Dendritic cell treated with granulocyte-macrophage colony-stimulating factor and Interleukin-4, amounts not matched to agents 40 ng/mL and 50 ng/mL, for 4 days (primary cell): Measurements from ENCODE around the gene ZSWIM8.
A peak's percentile ranks its signal among the peaks of the same experiment; 100 is the strongest.

Experiments used
- H3K27ac Mint-ChIP-seq: one replicate; pipeline ENCODE4 v1.8.0; 2022; ENCODE audit warnings: mild to moderate bottlenecking, mixed read lengths
- H3K27me3 Mint-ChIP-seq: one replicate; pipeline ENCODE4 v1.8.0; 2022; ENCODE audit warnings: mild to moderate bottlenecking, mixed read lengths
- H3K36me3 Mint-ChIP-seq: one replicate; pipeline ENCODE4 v1.8.0; 2022; ENCODE audit warnings: low read depth, mixed read lengths
- H3K4me1 Mint-ChIP-seq: one replicate; pipeline ENCODE4 v1.8.0; 2022; ENCODE audit warnings: low read depth, mixed read lengths
- H3K4me3 Mint-ChIP-seq: one replicate; pipeline ENCODE4 v1.8.0; 2022; ENCODE audit warnings: mild to moderate bottlenecking, moderate library complexity, mixed read lengths
- H3K9me3 Mint-ChIP-seq: one replicate; pipeline ENCODE4 v1.8.0; 2022; ENCODE audit warnings: mixed read lengths
- intact Hi-C: fragments of 100-400 bp; cut with micrococcal nuclease; formaldehyde crosslinking; loops from one replicate; pipeline ENCODE4 v1.15.0; 2022

ZSWIM8 gene

GRCh38 chr10:73808021-73808815 is 22.8 kb downstream of the ZSWIM8 start:
- Mint-ChIP-seq H3K4me1 (peaks cover 77% of the 10 kb centered on the region), H3K9me3 (no peaks in the 10 kb centered on the region), H3K4me3 (no peak overlapping the region), H3K27ac (peak overlapping the region; percentile 85), H3K27me3 (no peaks in the 10 kb centered on the region), H3K36me3 (peaks cover 83% of the 10 kb centered on the region)
- intact Hi-C loops: no loop called here

DNA sequence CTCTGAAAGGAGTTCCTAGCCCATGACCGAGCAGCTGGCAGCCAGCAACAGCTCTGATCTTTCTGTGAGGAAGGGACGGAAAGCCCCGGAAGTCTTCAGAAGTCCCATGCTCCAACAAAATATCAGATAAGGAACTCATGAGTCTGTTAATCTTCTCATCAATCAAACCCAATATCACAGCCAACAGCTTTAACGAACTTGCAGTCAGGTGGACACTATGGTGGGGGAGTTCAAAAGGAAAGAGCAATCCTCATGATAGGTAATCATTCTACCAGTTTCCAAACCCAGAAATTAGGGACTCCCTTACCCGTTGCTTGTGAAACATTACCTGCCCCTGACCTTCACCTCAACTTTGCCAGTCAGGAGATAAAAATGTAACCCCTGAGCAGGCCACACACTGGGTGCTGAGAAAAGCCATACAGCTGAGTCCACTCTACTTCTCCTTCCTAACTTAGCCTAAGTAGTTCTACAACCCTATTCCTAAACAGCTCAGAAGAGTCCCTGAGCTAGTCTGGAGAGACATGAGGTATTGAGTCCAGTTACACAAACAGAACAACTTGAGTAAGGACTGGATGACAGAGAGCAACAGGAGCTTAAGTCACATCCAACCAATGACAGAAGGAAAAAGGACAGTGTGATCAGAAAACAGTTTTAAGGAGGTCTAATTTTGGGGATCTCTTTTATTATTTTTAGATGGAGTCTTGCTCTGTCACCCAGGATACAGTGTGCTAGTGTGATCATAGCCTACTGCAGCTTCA is 23.8 kb downstream of the ZSWIM8 start:
- Mint-ChIP-seq H3K36me3 (peaks cover 82% of the 10 kb centered on the region), H3K27ac (peak overlapping the region; percentile 85)

DNA sequence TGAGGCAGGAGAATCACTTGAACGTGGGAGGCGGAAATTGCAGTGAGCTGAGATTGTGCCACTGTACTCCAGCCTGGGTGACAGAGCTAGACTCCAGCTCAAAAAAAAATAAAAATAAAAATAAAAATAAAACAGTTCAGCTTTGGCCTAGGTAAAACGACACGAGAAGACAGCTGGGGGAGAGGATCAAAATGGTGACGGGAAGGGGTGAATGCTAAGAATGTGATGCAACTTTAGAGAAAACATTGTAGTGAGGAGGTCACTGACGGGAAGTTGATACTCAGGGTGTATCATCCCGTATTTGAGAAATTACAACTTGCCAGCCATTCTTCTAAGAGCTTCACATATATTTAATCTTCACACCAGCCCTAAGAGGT is 24.9 kb downstream of the ZSWIM8 start:
- H3K27me3 Mint-ChIP-seq: no peaks in the 10 kb centered on the region
- intact Hi-C loops: loop anchor here (2.0 kb wide), 1 partner anchor 38 kb away; a partner anchor contains a TSS
- peaks cover 77% of the 10 kb centered on the region for H3K4me1 Mint-ChIP-seq
- peaks cover 79% of the 10 kb centered on the region for H3K36me3 Mint-ChIP-seq
- H3K4me3 Mint-ChIP-seq: peak overlapping the region; percentile 84
- peak overlapping the region; percentile 85 for H3K27ac Mint-ChIP-seq
- H3K9me3 Mint-ChIP-seq: no peaks in the 10 kb centered on the region

More for the DNA sequence above, 23.8 kb downstream of the ZSWIM8 start:
- no peaks in the 10 kb centered on the region for H3K27me3 Mint-ChIP-seq
- H3K4me3 Mint-ChIP-seq: peak overlapping the region; percentile 33
- H3K9me3 Mint-ChIP-seq: no peaks in the 10 kb centered on the region
- intact Hi-C loops: no loop called here
- peaks cover 74% of the 10 kb centered on the region for H3K4me1 Mint-ChIP-seq

DNA sequence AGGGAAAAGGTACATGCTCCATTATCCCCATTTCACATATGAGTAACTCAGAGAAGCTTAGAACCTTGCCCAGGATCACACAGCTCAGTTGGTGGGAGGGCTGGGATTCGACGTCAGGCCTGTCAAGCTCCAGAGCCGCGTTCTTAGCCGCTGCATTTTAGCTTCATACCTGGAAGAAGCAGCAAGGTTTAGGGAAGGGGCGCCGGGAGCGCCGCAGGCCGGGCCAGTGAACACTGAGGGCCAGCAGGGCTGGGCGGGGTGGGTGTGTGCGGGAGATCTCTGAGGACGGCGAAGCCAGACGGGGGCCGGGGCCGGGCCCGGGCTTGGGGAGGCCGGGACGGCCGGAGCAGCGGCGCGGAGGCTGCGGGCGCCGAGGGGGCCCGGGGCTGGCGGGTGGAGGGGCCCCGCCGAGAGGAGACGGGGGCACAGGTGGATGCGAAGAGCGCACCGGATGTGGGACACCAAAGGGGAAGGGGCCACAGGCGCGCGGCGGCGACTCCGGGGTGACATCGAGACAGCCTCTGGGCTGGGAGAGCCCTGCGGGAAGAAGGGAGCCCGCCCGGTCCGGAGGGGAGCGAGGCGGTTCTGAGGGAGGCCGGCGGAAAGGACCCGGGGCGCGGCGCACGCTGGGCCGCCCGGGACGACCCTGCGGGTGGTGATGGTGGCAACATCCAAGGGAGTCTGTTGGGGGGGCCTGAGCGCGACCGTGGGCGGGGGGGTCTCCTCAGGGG is 25.5 kb downstream of the ZSWIM8 start:
- Mint-ChIP-seq H3K27ac (peak overlapping the region; percentile 85), H3K4me1 (peaks cover 74% of the 10 kb centered on the region), H3K36me3 (peaks cover 74% of the 10 kb centered on the region)

DNA sequence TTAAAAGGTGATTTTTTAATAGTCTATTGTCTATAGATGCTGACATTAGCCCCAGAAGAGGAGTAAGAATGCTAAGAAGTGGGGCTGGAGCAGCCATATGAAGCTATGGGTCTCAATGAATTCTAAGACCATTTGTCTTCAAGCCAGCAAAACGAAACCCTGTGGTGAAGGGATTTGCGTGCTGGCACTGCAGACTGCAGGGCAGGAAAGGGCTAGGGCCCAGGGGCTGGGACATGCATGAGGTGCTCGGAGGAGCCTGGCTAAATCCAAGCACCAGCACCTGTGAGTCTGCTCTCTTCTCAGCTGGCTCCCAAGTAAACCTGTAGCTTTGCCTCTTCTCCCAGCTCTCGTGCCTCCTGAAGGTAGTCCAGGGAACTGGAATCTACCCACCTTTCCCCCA is 27.3 kb downstream of the ZSWIM8 start:
- H3K27me3 Mint-ChIP-seq: no peaks in the 10 kb centered on the region
- peak overlapping the region; percentile 85 for H3K27ac Mint-ChIP-seq
- H3K36me3 Mint-ChIP-seq: peaks cover 69% of the 10 kb centered on the region
- intact Hi-C loops: no loop called here
- H3K4me3 Mint-ChIP-seq: no peak overlapping the region
- no peaks in the 10 kb centered on the region for H3K9me3 Mint-ChIP-seq
- H3K4me1 Mint-ChIP-seq: peaks cover 74% of the 10 kb centered on the region

More for the DNA sequence above, 25.5 kb downstream of the ZSWIM8 start:
- Mint-ChIP-seq H3K9me3 (no peaks in the 10 kb centered on the region), H3K4me3 (peak overlapping the region; percentile 84), H3K27me3 (no peaks in the 10 kb centered on the region)
- intact Hi-C loops: loop anchor here (2.0 kb wide), 1 partner anchor 38 kb away; a partner anchor contains a TSS

GRCh38 chr10:73813333-73813732 is 27.9 kb downstream of the ZSWIM8 start:
- intact Hi-C loops: no loop called here
- no peak overlapping the region for H3K4me3 Mint-ChIP-seq
- no peaks in the 10 kb centered on the region for H3K9me3 Mint-ChIP-seq
- peaks cover 74% of the 10 kb centered on the region for H3K4me1 Mint-ChIP-seq
- no peaks in the 10 kb centered on the region for H3K27me3 Mint-ChIP-seq
- H3K27ac Mint-ChIP-seq: peak overlapping the region; percentile 85
- peaks cover 67% of the 10 kb centered on the region for H3K36me3 Mint-ChIP-seq

- Mint-ChIP-seq H3K4me1 (peaks cover 74% of the 10 kb centered on the region), H3K9me3 (no peaks in the 10 kb centered on the region), H3K27me3 (no peaks in the 10 kb centered on the region), H3K4me3 (no peak overlapping the region), H3K27ac (peak overlapping the region; percentile 7), H3K36me3 (peaks cover 56% of the 10 kb centered on the region)
- intact Hi-C loops: no loop called here
Observed at GRCh38 chr10:73814276-73814895, 29.0 kb downstream of the ZSWIM8 start.

GRCh38 chr10:73814896-73815718 is 29.7 kb downstream of the ZSWIM8 start:
- H3K36me3 Mint-ChIP-seq: peaks cover 49% of the 10 kb centered on the region
- intact Hi-C loops: no loop called here
- no peaks in the 10 kb centered on the region for H3K27me3 Mint-ChIP-seq
- peak overlapping the region; percentile 87 for H3K27ac Mint-ChIP-seq
- H3K4me1 Mint-ChIP-seq: peaks cover 74% of the 10 kb centered on the region
- H3K4me3 Mint-ChIP-seq: no peak overlapping the region
- no peaks in the 10 kb centered on the region for H3K9me3 Mint-ChIP-seq

DNA sequence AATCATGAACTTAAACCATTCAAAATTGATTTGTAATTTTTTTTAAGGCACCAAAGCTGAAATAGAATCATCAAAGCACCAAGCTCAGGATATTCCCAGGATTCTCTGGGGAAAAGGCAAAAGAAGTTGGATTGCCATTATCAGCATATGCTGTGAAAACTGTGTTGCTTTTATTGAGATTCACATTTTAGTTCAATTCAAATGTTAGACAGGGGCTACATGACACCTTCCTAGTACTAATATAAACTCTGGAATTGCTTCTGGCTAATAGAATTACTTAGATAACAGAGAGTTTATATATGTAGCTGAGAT is 30.3 kb downstream of the ZSWIM8 start:
- peaks cover 70% of the 10 kb centered on the region for H3K4me1 Mint-ChIP-seq
- peaks cover 43% of the 10 kb centered on the region for H3K36me3 Mint-ChIP-seq
- no peaks in the 10 kb centered on the region for H3K27me3 Mint-ChIP-seq
- peak overlapping the region; percentile 87 for H3K27ac Mint-ChIP-seq
- no peaks in the 10 kb centered on the region for H3K9me3 Mint-ChIP-seq
- peak overlapping the region; percentile 1 for H3K4me3 Mint-ChIP-seq
- intact Hi-C loops: no loop called here

DNA sequence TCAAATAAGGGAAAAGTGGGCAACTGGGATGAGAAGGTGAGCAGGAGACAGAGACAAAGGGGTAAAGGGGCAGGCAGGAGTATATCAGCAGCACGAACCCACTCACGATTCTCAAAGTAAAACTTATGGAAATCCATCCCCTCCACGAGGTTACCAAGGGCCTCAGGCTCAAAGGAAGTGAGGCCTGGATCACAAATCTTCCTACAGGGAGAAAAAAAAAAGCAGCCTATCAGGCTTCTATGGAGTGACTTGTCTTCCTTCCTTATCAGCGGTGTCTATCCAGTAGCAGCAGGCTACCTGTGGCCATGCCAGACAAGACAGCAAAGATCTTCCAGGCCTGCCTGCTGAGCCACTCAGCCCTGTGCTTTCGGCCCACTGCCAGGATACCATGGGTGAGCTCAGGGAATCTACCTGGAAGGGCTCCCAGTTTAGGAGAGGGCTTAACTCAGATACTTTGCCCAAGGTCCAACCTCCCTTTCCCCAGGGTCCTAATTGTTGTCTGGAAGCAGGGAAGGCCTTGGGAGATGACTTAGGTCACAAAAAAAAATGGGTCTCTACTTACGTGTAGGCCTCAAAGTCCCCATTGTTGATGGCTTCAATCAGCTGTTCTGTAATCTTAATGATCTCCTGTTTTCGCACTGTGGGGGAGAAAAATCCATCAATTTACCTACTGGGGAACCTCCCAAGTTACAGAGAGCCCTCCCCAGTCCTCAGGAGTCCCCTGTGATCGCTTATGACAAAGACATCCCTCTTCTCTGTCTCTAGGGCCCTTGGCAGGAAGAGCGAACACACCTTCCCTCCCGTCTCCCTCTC is 31.7 kb downstream of the ZSWIM8 start:
- Mint-ChIP-seq H3K4me1 (peaks cover 70% of the 10 kb centered on the region), H3K4me3 (peak overlapping the region; percentile 75), H3K36me3 (peaks cover 48% of the 10 kb centered on the region), H3K27ac (peak overlapping the region; percentile 87), H3K9me3 (no peaks in the 10 kb centered on the region), H3K27me3 (no peaks in the 10 kb centered on the region)
- intact Hi-C loops: no loop called here

DNA sequence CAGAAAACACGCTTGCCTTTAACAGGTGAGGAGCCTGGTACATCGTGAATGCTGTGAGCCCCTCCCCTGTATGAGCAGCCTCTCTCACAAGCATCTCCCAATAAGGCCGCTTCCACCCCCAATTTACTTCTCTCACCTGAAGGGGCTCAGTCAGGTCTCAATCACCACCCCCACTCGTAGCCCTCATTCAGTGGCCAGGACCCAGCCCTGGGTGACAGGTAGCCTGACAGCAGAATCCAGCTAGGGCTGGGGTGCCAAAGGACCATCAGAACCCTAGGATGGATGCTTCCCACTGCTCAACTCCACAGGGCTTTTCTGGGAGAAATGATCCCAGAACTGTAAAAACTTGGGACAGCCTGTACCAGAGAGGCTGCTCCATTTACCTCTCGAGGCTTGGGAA is 32.4 kb downstream of the ZSWIM8 start:
- intact Hi-C loops: no loop called here
- peak overlapping the region; percentile 87 for H3K27ac Mint-ChIP-seq
- peaks cover 71% of the 10 kb centered on the region for H3K4me1 Mint-ChIP-seq
- H3K27me3 Mint-ChIP-seq: no peaks in the 10 kb centered on the region
- peaks cover 51% of the 10 kb centered on the region for H3K36me3 Mint-ChIP-seq
- H3K9me3 Mint-ChIP-seq: no peaks in the 10 kb centered on the region
- no peak overlapping the region for H3K4me3 Mint-ChIP-seq

GRCh38 chr10:73818402-73818801 is 33.0 kb downstream of the ZSWIM8 start:
- intact Hi-C loops: no loop called here
- no peaks in the 10 kb centered on the region for H3K27me3 Mint-ChIP-seq
- peak overlapping the region; percentile 87 for H3K27ac Mint-ChIP-seq
- H3K4me1 Mint-ChIP-seq: peaks cover 65% of the 10 kb centered on the region
- no peaks in the 10 kb centered on the region for H3K9me3 Mint-ChIP-seq
- peak overlapping the region; percentile 8 for H3K4me3 Mint-ChIP-seq
- H3K36me3 Mint-ChIP-seq: peaks cover 48% of the 10 kb centered on the region
